Activated CD4-positive, CD25-positive, alpha-beta regulatory T cell treated with anti-CD3 and anti-CD28 coated beads, Interleukin-2, amount 50 U/mL, for 24 hours (primary cell): Measurements from ENCODE around the gene MYBPC2.
A peak's percentile ranks its signal among the peaks of the same experiment; 100 is the strongest.

Experiments
- ATAC-seq, 2 donors: fragments of 150-1000 bp; cut with Tn5 transposase; one replicate each; pipeline ENCODE4 v1.10.0; 2021; ENCODE audit warnings: mild to moderate bottlenecking in 1 of 2, moderate library complexity in 1 of 2

MYBPC2 gene

GRCh38 chr19:50481351-50482149 lies 48.9 kb downstream of the MYBPC2 start:
- no peak for ATAC-seq

GRCh38 chr19:50482271-50482855 lies 49.7 kb downstream of the MYBPC2 start:
- no peak for ATAC-seq

- no peak for ATAC-seq
Measured at GRCh38 chr19:50482916-50483315, 50.2 kb downstream of the MYBPC2 start.

GRCh38 chr19:50485284-50485955 lies 52.7 kb downstream of the MYBPC2 start:
- no peak for ATAC-seq

GRCh38 chr19:50486823-50487515 lies 54.3 kb downstream of the MYBPC2 start:
- ATAC-seq = peak in 1 of 2 donors; percentile 36

GRCh38 chr19:50488389-50489194 lies 55.9 kb downstream of the MYBPC2 start:
- no peak for ATAC-seq

GRCh38 chr19:50489461-50490011 lies 56.8 kb downstream of the MYBPC2 start:
- ATAC-seq = no peak

GRCh38 chr19:50490411-50490811 lies 57.7 kb downstream of the MYBPC2 start:
- no peak for ATAC-seq

- ATAC-seq = no peak
Measured at GRCh38 chr19:50490991-50491472, 58.3 kb downstream of the MYBPC2 start.

- peak; percentile 84 to 93 for ATAC-seq
Measured at GRCh38 chr19:50492303-50493052, 59.8 kb downstream of the MYBPC2 start.

- no peak for ATAC-seq
Measured at GRCh38 chr19:50493171-50493570, 60.5 kb downstream of the MYBPC2 start.

- no peak for ATAC-seq
Measured at GRCh38 chr19:50494186-50495019, 61.7 kb downstream of the MYBPC2 start.

- ATAC-seq = no peak
Measured at GRCh38 chr19:50495020-50495531, 62.4 kb downstream of the MYBPC2 start.

GRCh38 chr19:50496189-50497021 lies 63.7 kb downstream of the MYBPC2 start:
- ATAC-seq = no peak

- no peak for ATAC-seq
Measured at GRCh38 chr19:50497022-50497405, 64.3 kb downstream of the MYBPC2 start.

- ATAC-seq = no peak
Measured at GRCh38 chr19:50498219-50499056, 65.7 kb downstream of the MYBPC2 start.

GRCh38 chr19:50500060-50500752 lies 67.5 kb downstream of the MYBPC2 start:
- no peak for ATAC-seq
